ENCODE results near the gene DPY19L3.

DNA sequence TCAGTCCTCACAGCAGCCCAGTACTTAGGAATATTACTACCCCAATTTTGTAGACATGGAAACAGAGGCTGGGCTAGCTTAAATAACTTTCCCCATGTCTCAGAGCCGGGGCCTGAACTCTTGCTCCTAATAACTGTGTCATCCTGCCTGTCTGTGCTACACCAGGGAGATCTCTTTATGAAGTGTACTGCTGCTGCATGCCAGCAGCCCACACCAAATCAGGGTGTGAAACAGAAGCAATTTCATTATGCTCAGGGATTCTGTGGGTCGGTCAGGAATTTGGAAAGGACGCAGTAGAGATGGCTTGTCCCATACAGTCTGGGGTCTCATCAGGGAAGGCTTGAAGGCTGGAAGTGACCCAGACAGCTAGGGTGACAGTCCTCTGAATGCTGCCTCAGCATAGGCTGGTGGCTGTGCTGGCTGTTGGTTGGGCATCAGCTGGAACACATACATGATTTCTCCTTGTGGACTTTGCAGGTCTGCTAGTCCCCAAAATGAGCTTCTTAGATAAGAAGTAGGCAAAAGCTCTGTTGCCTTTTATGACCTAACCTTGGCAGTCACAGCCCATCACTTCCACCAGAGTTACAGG lies 37.5 kb upstream of the DPY19L3 start:
- TF ChIP-seq, protein P1, sequence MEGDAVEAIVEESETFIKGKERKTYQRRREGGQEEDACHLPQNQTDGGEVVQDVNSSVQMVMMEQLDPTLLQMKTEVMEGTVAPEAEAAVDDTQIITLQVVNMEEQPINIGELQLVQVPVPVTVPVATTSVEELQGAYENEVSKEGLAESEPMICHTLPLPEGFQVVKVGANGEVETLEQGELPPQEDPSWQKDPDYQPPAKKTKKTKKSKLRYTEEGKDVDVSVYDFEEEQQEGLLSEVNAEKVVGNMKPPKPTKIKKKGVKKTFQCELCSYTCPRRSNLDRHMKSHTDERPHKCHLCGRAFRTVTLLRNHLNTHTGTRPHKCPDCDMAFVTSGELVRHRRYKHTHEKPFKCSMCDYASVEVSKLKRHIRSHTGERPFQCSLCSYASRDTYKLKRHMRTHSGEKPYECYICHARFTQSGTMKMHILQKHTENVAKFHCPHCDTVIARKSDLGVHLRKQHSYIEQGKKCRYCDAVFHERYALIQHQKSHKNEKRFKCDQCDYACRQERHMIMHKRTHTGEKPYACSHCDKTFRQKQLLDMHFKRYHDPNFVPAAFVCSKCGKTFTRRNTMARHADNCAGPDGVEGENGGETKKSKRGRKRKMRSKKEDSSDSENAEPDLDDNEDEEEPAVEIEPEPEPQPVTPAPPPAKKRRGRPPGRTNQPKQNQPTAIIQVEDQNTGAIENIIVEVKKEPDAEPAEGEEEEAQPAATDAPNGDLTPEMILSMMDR (IDR thresholded peaks at IDR 0.05), result no peak
- no peak for TF ChIP-seq POLR2A (IDR thresholded peaks at IDR 0.05)
- no peak for TF ChIP-seq EP300 (IDR thresholded peaks at IDR 0.05)

Measured in upper lobe of left lung (tissue), 4 donors.